Measurements from ENCODE around the gene MRS2. TPM values are rescaled to one million over a fixed set of nuclear protein-coding genes. Genes with fewer than 3 reads are reported as not detected.

MRS2 gene
- 22.1 and 31.3 TPM in 2 replicates for total RNA-seq

GRCh38 chr6:24402697-24403500, at the start of gene MRS2:
MRS2 (plus strand) TSS chr6:24402936; CDS start chr6:24403047, 111 bp downstream.

GRCh38 chr6:24357336-24358218, 45.2 kb upstream of the MRS2 start, which contains the start of gene DCDC2:
DCDC2 (minus strand) TSS chr6:24358059; CDS start chr6:24357750, 309 bp downstream.

Other genes starting within 250 kb of the MRS2 start
- under 0.01 and 0.15 TPM in 2 replicates for gene DCDC2, start 44.9 kb upstream of the MRS2 start, total RNA-seq
- gene GPLD1, start 86.6 kb downstream of the MRS2 start, total RNA-seq: under 0.01 and 0.32 TPM in 2 replicates
- gene ALDH5A1, start 92.0 kb downstream of the MRS2 start, total RNA-seq: 0.30 and 0.32 TPM in 2 replicates
- not detected in 2 replicates for gene KIAA0319, start 243.3 kb downstream of the MRS2 start, total RNA-seq

Measured in epithelial cell of umbilical artery (primary cell).